ENCODE data around the gene DTNA.
"Not testable (repeated sequence)": the region's sequence is repeated elsewhere in the genome, so short reads cannot be mapped to it uniquely, and the experiment has no call there.

Gene DTNA

GRCh38 chr18:34725737-34726136 lies 15.6 kb downstream of the DTNA start:
- DNase-seq = not testable (repeated sequence)

- no peak for DNase-seq
Measured at GRCh38 chr18:34726286-34727004, 16.3 kb downstream of the DTNA start.

- DNase-seq = no peak
Measured at GRCh38 chr18:34729264-34729663, 19.2 kb downstream of the DTNA start.

- no peak for DNase-seq
Measured at GRCh38 chr18:34729740-34730355, 19.8 kb downstream of the DTNA start.

GRCh38 chr18:34730774-34731173 lies 20.7 kb downstream of the DTNA start:
- DNase-seq = no peak

- DNase-seq = no peak
Measured at GRCh38 chr18:34734056-34734455, 24.0 kb downstream of the DTNA start.

GRCh38 chr18:34734526-34734925 lies 24.4 kb downstream of the DTNA start:
- not testable (repeated sequence) for DNase-seq

- DNase-seq = no peak
Measured at GRCh38 chr18:34738175-34738894, 28.2 kb downstream of the DTNA start.

GRCh38 chr18:34740101-34740500 lies 30.0 kb downstream of the DTNA start:
- DNase-seq = no peak

GRCh38 chr18:34740724-34741123 lies 30.6 kb downstream of the DTNA start:
- DNase-seq = no peak

GRCh38 chr18:34741401-34741800 lies 31.3 kb downstream of the DTNA start:
- no peak for DNase-seq

GRCh38 chr18:34742891-34743341 lies 32.8 kb downstream of the DTNA start:
- no peak for DNase-seq

GRCh38 chr18:34744569-34744968 lies 34.5 kb downstream of the DTNA start:
- no peak for DNase-seq

GRCh38 chr18:34746614-34747013 lies 36.5 kb downstream of the DTNA start:
- DNase-seq = no peak

- no peak for DNase-seq
Measured at GRCh38 chr18:34749721-34750120, 39.6 kb downstream of the DTNA start.

GRCh38 chr18:34752056-34752455 lies 42.0 kb downstream of the DTNA start:
- DNase-seq = no peak

- DNase-seq = no peak
Measured at GRCh38 chr18:34754300-34754699, 44.2 kb downstream of the DTNA start.

GRCh38 chr18:34757666-34758065 lies 47.6 kb downstream of the DTNA start:
- no peak for DNase-seq

GRCh38 chr18:34758378-34758948 lies 48.4 kb downstream of the DTNA start:
- no peak for DNase-seq

GRCh38 chr18:34760444-34760843 lies 50.3 kb downstream of the DTNA start:
- no peak for DNase-seq

GRCh38 chr18:34764451-34764850 lies 54.4 kb downstream of the DTNA start:
- no peak for DNase-seq

- DNase-seq = no peak
Measured at GRCh38 chr18:34767601-34768027, 57.5 kb downstream of the DTNA start.

GRCh38 chr18:34771958-34772357 lies 61.9 kb downstream of the DTNA start:
- no peak for DNase-seq

GRCh38 chr18:34772887-34773286 lies 62.8 kb downstream of the DTNA start:
- no peak for DNase-seq

Measured in cerebellar nuclear complex (tissue), 1 donor.